Right lobe of liver (tissue), 6 donors: ENCODE measurements around the gene SETD6. TPM values are rescaled to one million over a fixed set of nuclear protein-coding genes. Genes with fewer than 3 reads are reported as not detected.

Source experiments
- ATAC-seq, 4 donors: fragments of 200-7000 bp; cut with Tn5 transposase; one replicate each; pipeline ENCODE4 v1.9.1; 2020; ENCODE audit warnings: mild to moderate bottlenecking in 4 of 4, moderate library complexity in 4 of 4
- DNase-seq, 3 donors: peaks; one replicate each; pipeline ENCODE4 v3.0.0-alpha.2; 2020
- H3K27ac ChIP-seq, 3 donors: fragments of 200-600 bp; one replicate each; pipeline ENCODE4 v1.8.0; 2022
- H3K27me3 ChIP-seq, 2 donors: fragments of 200-600 bp; one replicate each; pipeline ENCODE4 v1.8.0; 2022
- H3K36me3 ChIP-seq, 4 donors: fragments of 200-600 bp; sonication (generic) in 1 of 4; one replicate each; pipeline versions ENCODE4 v1.5.1 to v1.8.0; 2017 to 2022; ENCODE audit warnings: control low read depth in 1 of 4
- H3K4me1 ChIP-seq, 4 donors: fragments of 200-600 bp; sonication (generic) in 1 of 4; one replicate each; pipeline versions ENCODE4 v1.5.1 to v1.8.0; 2017 to 2022; ENCODE audit warnings: control low read depth in 1 of 4
- H3K4me3 ChIP-seq, 3 donors: fragments of 200-600 bp; one replicate each; pipeline ENCODE4 v1.8.0; 2022
- H3K9me3 ChIP-seq, 4 donors: fragments of 200-600 bp; sonication (generic) in 1 of 4; one replicate each; pipeline versions ENCODE4 v1.5.1 to v1.8.0; 2017 to 2022; ENCODE audit warnings: control low read depth in 1 of 4
- CTCF ChIP-seq, 4 donors: fragments of 200-600 bp in 3 of 4; fragments of 450-650 bp in 1 of 4; IDR thresholded peaks; one replicate each; pipeline versions ENCODE4 v1.5.1 to v1.8.0; 2016 to 2022; ENCODE audit warnings: antibody characterized with exemption in 4 of 4, mild to moderate bottlenecking in 2 of 4
- POLR2A ChIP-seq: fragments of 450-650 bp; IDR thresholded peaks from one replicate; pipeline ENCODE4 v1.6.1; 2017; ENCODE audit warnings: antibody characterized with exemption, mild to moderate bottlenecking
- WGBS: methylation state at CpG from one replicate; pipeline ENCODE4 v1.1.6; 2018; ENCODE audit warnings: low coverage, low lambda C conversion rate; ENCODE audit not compliant: insufficient coverage; ENCODE audit errors: missing lambda C conversion rate; 5-methylcytosine and 5-hydroxymethylcytosine counted together
- intact Hi-C, 2 donors: fragments of 100-400 bp; cut with DNase I; formaldehyde crosslinking; loops; one replicate each; pipeline versions ENCODE4 v1.11.2 to v1.14.1; 2022
- total RNA-seq, 6 experiments: library from RNA; depleted of rRNA in 2 of 6; stranded (reverse); fragments of >200 nt in 2 of 6; fragmentation: NEBNext Ultra II Directional in 3 of 6; extraction: Animal tissue kit (Norgen Biotek cat#: 25700) in 3 of 6; gene quantifications; one replicate each; pipeline versions ENCODE4 v1.1.0 to v1.2.4, GENCODE V29; 2016 to 2023
- donor health status: DM: no; HTN: yes; CAD: no.
- donor health status: DM: no; HTN: no; CAD: no.
- donor health status: DM: no; HTN: no; CAD: no.
- donor health status: DM: no; HTN: yes; CAD: no.
- donor health status: DM: no; HTN: yes; CAD: no.

Gene SETD6
- total RNA-seq, 6 experiments from 2014 or later: 6.8 to 14.5 (median 10.2) TPM

GRCh38 chr16:58501242-58502131 lies 13.8 kb upstream of the SETD6 start:
- no peak for TF ChIP-seq CTCF (IDR thresholded peaks at IDR 0.05)
- Histone ChIP-seq H3K9me3 (no peaks in the 10 kb centered on the region), H3K4me3 (no peak overlapping the region), H3K36me3 (no peaks in the 10 kb centered on the region), H3K4me1 (peaks cover 0 to 4% (median 0%) of the 10 kb centered on the region in 4 donors), H3K27ac (no peak overlapping the region), H3K27me3 (no peaks in the 10 kb centered on the region)
- ATAC-seq (peak; percentile 4 to 43 (median 29)), DNase-seq (no peak)
- intact Hi-C loops: no loop called here
- 4% methylated on average over 28 of the region's 42 CpGs for WGBS

GRCh38 chr16:58502217-58502921 lies 12.9 kb upstream of the SETD6 start:
- DNase-seq (no peak), ATAC-seq (no peak)
- H3K9me3 ChIP-seq: no peaks in the 10 kb centered on the region
- no peaks in the 10 kb centered on the region for H3K27me3 ChIP-seq
- 40% methylated on average over 2 of the region's 8 CpGs for WGBS
- H3K4me1 ChIP-seq: peaks cover 0 to 4% (median 0%) of the 10 kb centered on the region in 4 donors
- TF ChIP-seq CTCF (IDR thresholded peaks at IDR 0.05) (no peak), POLR2A (no peak)
- no peaks in the 10 kb centered on the region for H3K36me3 ChIP-seq
- intact Hi-C loops: no loop called here
- H3K4me3 ChIP-seq: no peak overlapping the region
- no peak overlapping the region for H3K27ac ChIP-seq

GRCh38 chr16:58503166-58503862 lies 12.0 kb upstream of the SETD6 start:
- intact Hi-C loops: no loop called here
- DNase-seq (no peak), ATAC-seq (no peak)
- TF ChIP-seq CTCF (IDR thresholded peaks at IDR 0.05) (no peak), POLR2A (no peak)
- no peaks in the 10 kb centered on the region for H3K9me3 ChIP-seq
- no peaks in the 10 kb centered on the region for H3K27me3 ChIP-seq
- no peak overlapping the region for H3K4me3 ChIP-seq
- H3K27ac ChIP-seq: no peak overlapping the region
- peaks cover 0 to 4% (median 0%) of the 10 kb centered on the region in 4 donors for H3K4me1 ChIP-seq
- H3K36me3 ChIP-seq: no peaks in the 10 kb centered on the region
- 87% methylated on average over 2 of the region's 14 CpGs for WGBS

- intact Hi-C loops: no loop called here
- H3K27me3 ChIP-seq: no peaks in the 10 kb centered on the region
- DNase-seq: peak in 1 of 3 donors; percentile 28
These were observed 11.2 kb upstream of the SETD6 start for GRCh38 chr16:58503863-58504688.

More at GRCh38 chr16:58503863-58504688, 11.2 kb upstream of the SETD6 start:
- WGBS: 88% methylated on average over 3 of the region's 21 CpGs
- Histone ChIP-seq H3K36me3 (no peaks in the 10 kb centered on the region), H3K9me3 (no peaks in the 10 kb centered on the region), H3K27ac (no peak overlapping the region), H3K4me3 (no peak overlapping the region), H3K4me1 (peaks cover 0 to 4% (median 0%) of the 10 kb centered on the region in 4 donors)
- TF ChIP-seq CTCF (IDR thresholded peaks at IDR 0.05) (no peak), POLR2A (no peak)
- no peak for ATAC-seq
